WERI-Rb-1 (cell line): ENCODE measurements around the gene LRIG2.

Experiments
- DNase-seq: peaks from one replicate; pipeline ENCODE4 v3.0.0-alpha.2; 2020
- H3K27ac ChIP-seq: fragments of 250-450 bp; sonication (Bioruptor Pico); 2 replicates; pipeline ENCODE4 v1.5.1; 2020; ENCODE audit warnings: mild to moderate bottlenecking, moderate library complexity
- H3K27me3 ChIP-seq: fragments of 250-450 bp; sonication (Bioruptor Pico); 2 replicates; pipeline ENCODE4 v1.5.1; 2021; ENCODE audit warnings: mild to moderate bottlenecking, low read depth, moderate library complexity; ENCODE audit not compliant: insufficient read depth, severe bottlenecking
- H3K36me3 ChIP-seq: fragments of 250-450 bp; sonication (Bioruptor Pico); 2 replicates; pipeline ENCODE4 v1.5.1; 2020; ENCODE audit warnings: mild to moderate bottlenecking, moderate library complexity
- H3K4me3 ChIP-seq: 2 replicates; pipeline ENCODE4 v1.5.1; 2011; ENCODE audit warnings: low read depth, mild to moderate bottlenecking, control low read depth, low read length
- H3K9me3 ChIP-seq: fragments of 250-450 bp; sonication (Bioruptor Pico); 2 replicates; pipeline ENCODE4 v1.5.1; 2021; ENCODE audit warnings: mild to moderate bottlenecking, moderate library complexity; ENCODE audit not compliant: severe bottlenecking
- CTCF ChIP-seq: IDR thresholded peaks from 2 replicates; pipeline ENCODE4 v1.5.1; 2011; ENCODE audit warnings: low read depth, mild to moderate bottlenecking, control low read depth, inconsistent platforms, low read length

LRIG2 gene

GRCh38 chr1:113031171-113031933, 41.6 kb upstream of the LRIG2 start:
- no peaks in the 10 kb centered on the region for H3K9me3 ChIP-seq
- no peaks in the 10 kb centered on the region for H3K36me3 ChIP-seq
- no peak overlapping the region for H3K27ac ChIP-seq
- H3K27me3 ChIP-seq, result no peaks in the 10 kb centered on the region
- no peak for DNase-seq
- H3K4me3 ChIP-seq, result no peak overlapping the region
- no peak for TF ChIP-seq CTCF

- Histone ChIP-seq H3K9me3 (no peaks in the 10 kb centered on the region), H3K27ac (no peak overlapping the region), H3K4me3 (no peak overlapping the region), H3K27me3 (no peaks in the 10 kb centered on the region), H3K36me3 (no peaks in the 10 kb centered on the region)
- no peak for DNase-seq
- no peak for TF ChIP-seq CTCF
Measured at GRCh38 chr1:113035086-113035485, 37.9 kb upstream of the LRIG2 start.

GRCh38 chr1:113036639-113037321, 36.2 kb upstream of the LRIG2 start:
- Histone ChIP-seq H3K36me3 (no peaks in the 10 kb centered on the region), H3K27me3 (no peaks in the 10 kb centered on the region), H3K9me3 (no peaks in the 10 kb centered on the region), H3K27ac (no peak overlapping the region), H3K4me3 (no peak overlapping the region)
- TF ChIP-seq CTCF, result no peak
- no peak for DNase-seq

- Histone ChIP-seq H3K27me3 (no peaks in the 10 kb centered on the region), H3K36me3 (no peaks in the 10 kb centered on the region), H3K27ac (peak overlapping the region; percentile 85), H3K4me3 (no peak overlapping the region), H3K9me3 (no peaks in the 10 kb centered on the region)
- no peak for TF ChIP-seq CTCF
- DNase-seq, result peak; percentile 29
Measured at GRCh38 chr1:113040041-113040440, 33.0 kb upstream of the LRIG2 start.

GRCh38 chr1:113040718-113041412, 32.1 kb upstream of the LRIG2 start:
- H3K9me3 ChIP-seq, result no peaks in the 10 kb centered on the region
- H3K27ac ChIP-seq, result peak overlapping the region; percentile 85
- H3K36me3 ChIP-seq, result no peaks in the 10 kb centered on the region
- TF ChIP-seq CTCF, result no peak
- no peaks in the 10 kb centered on the region for H3K27me3 ChIP-seq
- no peak for DNase-seq
- H3K4me3 ChIP-seq, result no peak overlapping the region
